ENCODE measurements around the gene ENTPD5. TPM values are rescaled to one million over a fixed set of nuclear protein-coding genes. Genes with fewer than 3 reads are reported as not detected.
"Not testable (repeated sequence)": the region's sequence is repeated elsewhere in the genome, so short reads cannot be mapped to it uniquely, and the experiment has no call there.

The ENTPD5 gene
- total RNA-seq, 6 experiments from 2014 or later = 96.6 to 334 (median 150) TPM

DNA sequence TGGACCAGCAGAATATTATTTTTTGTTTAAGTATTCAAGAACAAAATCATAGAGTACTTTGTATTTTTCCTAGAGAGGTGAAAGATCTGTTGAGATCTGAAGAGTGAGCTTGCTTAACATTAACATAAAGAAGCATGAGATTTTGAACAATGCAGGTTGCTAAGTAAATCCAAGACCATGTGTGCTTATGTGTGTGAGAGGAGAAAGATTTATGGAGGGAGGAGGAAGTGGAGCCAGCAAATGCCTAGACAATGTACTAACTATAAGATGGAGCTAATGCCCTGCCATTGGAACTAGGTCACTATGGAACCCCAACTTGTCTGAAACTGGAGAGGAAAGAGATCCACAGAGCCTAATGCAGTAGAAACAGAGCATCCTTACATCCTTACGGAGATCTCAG, 82.5 kb downstream of the ENTPD5 start:
- intact Hi-C loops (cut with DNase I) = no loop called here
- Histone ChIP-seq H3K27ac (no peak overlapping the region), H3K4me1 (no peaks in the 10 kb centered on the region), H3K27me3 (no peaks in the 10 kb centered on the region), H3K4me3 (no peak overlapping the region), H3K9me3 (no peaks in the 10 kb centered on the region), H3K36me3 (peaks cover 0 to 28% (median 8%) of the 10 kb centered on the region in 4 donors)
- DNase-seq (no peak), ATAC-seq (no peak)
- TF ChIP-seq, protein P1, sequence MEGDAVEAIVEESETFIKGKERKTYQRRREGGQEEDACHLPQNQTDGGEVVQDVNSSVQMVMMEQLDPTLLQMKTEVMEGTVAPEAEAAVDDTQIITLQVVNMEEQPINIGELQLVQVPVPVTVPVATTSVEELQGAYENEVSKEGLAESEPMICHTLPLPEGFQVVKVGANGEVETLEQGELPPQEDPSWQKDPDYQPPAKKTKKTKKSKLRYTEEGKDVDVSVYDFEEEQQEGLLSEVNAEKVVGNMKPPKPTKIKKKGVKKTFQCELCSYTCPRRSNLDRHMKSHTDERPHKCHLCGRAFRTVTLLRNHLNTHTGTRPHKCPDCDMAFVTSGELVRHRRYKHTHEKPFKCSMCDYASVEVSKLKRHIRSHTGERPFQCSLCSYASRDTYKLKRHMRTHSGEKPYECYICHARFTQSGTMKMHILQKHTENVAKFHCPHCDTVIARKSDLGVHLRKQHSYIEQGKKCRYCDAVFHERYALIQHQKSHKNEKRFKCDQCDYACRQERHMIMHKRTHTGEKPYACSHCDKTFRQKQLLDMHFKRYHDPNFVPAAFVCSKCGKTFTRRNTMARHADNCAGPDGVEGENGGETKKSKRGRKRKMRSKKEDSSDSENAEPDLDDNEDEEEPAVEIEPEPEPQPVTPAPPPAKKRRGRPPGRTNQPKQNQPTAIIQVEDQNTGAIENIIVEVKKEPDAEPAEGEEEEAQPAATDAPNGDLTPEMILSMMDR (IDR thresholded peaks at IDR 0.05) = no peak
- TF ChIP-seq POLR2A (IDR thresholded peaks at IDR 0.05) = no peak
- WGBS (ENCODE audit: insufficient coverage, low coverage, low lambda C conversion rate, missing lambda C conversion rate) = no CpG with 5 or more reads among the region's 1 CpG

DNA sequence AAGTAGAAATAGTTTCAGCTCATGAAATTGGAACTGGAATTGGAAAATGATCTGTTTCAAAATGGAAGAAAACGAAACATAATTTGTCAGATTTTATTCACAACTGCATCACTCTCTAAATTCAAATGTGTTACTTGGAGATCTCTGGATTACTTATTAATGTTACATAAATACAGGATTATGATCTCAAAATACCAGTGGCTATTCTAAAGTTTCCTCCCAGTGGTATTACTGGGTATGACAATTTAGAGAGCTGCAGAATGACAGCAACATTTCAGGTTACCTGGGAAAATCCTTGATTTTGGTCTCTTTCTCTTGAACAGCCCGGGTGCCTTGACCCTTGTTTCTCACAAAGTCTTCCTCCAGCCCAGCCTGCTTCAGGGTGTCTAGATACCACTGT, 83.4 kb downstream of the ENTPD5 start:
- WGBS (ENCODE audit: insufficient coverage, low coverage, low lambda C conversion rate, missing lambda C conversion rate) = 80% methylated on average over 1 of the region's 2 CpGs
- TF ChIP-seq POLR2A (IDR thresholded peaks at IDR 0.05) = no peak
- TF ChIP-seq, protein P1 (IDR thresholded peaks at IDR 0.05) = peak in 3 of 4 donors; percentile 15 to 39 (median 30)
- ATAC-seq = peak in 2 of 4 donors; percentile 28 to 33

DNA sequence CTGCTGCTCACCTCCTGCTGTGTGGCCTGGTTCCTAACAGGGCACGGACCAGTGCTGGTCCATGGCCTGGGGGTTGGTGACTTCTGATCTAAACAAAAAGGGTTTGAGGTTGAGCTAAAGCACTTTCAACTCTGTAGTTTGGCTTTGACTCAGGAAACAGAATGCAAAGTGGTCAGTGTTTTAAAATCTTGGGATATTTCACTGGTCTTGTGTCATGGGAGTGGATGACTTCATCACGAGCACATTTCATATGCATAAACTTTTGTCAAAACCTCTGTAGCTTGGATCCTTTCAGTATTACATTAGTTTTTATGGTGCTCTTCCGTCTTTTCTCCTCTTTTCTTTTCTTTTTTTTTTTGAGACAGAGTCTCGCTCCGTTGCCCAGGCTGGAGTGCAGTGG, 94.8 kb downstream of the ENTPD5 start:
- WGBS (ENCODE audit: insufficient coverage, low coverage, low lambda C conversion rate, missing lambda C conversion rate) = 64% methylated on average over 2 of the region's 5 CpGs
- Histone ChIP-seq H3K27ac (no peak overlapping the region), H3K9me3 (no peaks in the 10 kb centered on the region), H3K36me3 (peaks cover 6 to 86% (median 35%) of the 10 kb centered on the region in 4 donors), H3K4me1 (no peaks in the 10 kb centered on the region), H3K27me3 (no peaks in the 10 kb centered on the region), H3K4me3 (no peak overlapping the region)
- no peak for TF ChIP-seq POLR2A (IDR thresholded peaks at IDR 0.05)
- TF ChIP-seq, protein P1 (IDR thresholded peaks at IDR 0.05) = no peak
- ATAC-seq (no peak), DNase-seq (no peak)
- intact Hi-C loops (cut with DNase I) = no loop called here

More for the DNA sequence above, 83.4 kb downstream of the ENTPD5 start:
- H3K27me3 ChIP-seq = no peaks in the 10 kb centered on the region
- no peak overlapping the region for H3K4me3 ChIP-seq
- intact Hi-C loops (cut with DNase I) = no loop called here
- no peaks in the 10 kb centered on the region for H3K9me3 ChIP-seq
- H3K36me3 ChIP-seq = peaks cover 0 to 35% (median 12%) of the 10 kb centered on the region in 4 donors
- no peak overlapping the region for H3K27ac ChIP-seq
- H3K4me1 ChIP-seq = no peaks in the 10 kb centered on the region
- DNase-seq = no peak

DNA sequence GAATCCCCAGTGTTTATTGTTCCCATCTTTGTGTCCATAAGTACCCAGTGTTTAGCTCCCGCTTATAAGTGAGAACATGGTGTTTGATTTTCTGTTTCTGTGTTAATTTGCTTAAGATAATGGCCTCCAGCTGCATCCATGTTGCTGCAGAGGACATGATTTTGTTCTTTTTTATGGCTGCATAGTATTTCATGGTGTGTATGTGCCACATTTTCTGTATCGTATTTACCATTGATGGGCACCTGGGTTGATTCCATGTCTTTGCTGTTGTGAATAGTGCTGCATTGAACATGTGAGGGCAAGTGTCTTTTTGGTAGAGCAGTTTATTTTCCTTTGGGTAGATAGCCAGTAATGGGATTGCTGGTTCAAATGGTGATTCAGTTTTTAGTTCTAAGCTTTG, 99.6 kb downstream of the ENTPD5 start:
- intact Hi-C loops (cut with DNase I); H3K27me3 ChIP-seq; DNase-seq; ATAC-seq; H3K4me1 ChIP-seq; H3K9me3 ChIP-seq; H3K27ac ChIP-seq; H3K4me3 ChIP-seq: not testable (repeated sequence)
- WGBS (ENCODE audit: insufficient coverage, low coverage, low lambda C conversion rate, missing lambda C conversion rate) = 100% methylated on average over 2 of the region's 2 CpGs
- H3K36me3 ChIP-seq = peaks cover 0 to 59% (median 22%) of the 10 kb centered on the region in 4 donors

DNA sequence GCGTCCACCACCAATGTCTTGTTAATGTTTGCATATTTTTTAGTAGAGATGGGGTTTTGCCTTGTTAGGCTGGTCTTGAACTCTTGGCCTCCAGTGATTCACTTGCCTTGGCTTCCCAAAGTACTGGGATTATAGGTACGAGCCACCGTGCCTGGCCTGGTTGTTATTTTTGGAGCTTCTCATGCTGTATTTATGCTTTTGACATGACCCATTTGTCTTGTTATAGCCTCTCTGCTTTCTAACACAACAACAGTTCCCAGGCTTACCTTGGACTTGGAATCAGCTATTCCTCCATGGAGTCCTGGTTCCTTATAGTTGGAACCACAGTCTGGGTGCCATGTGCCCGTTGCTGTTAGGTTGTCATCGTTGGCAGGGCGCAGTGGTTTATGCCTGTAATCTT, 102.8 kb downstream of the ENTPD5 start:
- no peak for DNase-seq
- Histone ChIP-seq H3K4me3 (no peak overlapping the region), H3K9me3 (no peaks in the 10 kb centered on the region), H3K36me3 (peaks cover 0 to 37% (median 6%) of the 10 kb centered on the region in 4 donors), H3K4me1 (no peaks in the 10 kb centered on the region), H3K27me3 (no peaks in the 10 kb centered on the region), H3K27ac (no peak overlapping the region)
- WGBS (ENCODE audit: insufficient coverage, low coverage, low lambda C conversion rate, missing lambda C conversion rate) = 97% methylated on average over 6 of the region's 6 CpGs
- intact Hi-C loops (cut with DNase I) = no loop called here
- ATAC-seq = no peak
- TF ChIP-seq, protein P1 (IDR thresholded peaks at IDR 0.05) = no peak
- TF ChIP-seq POLR2A (IDR thresholded peaks at IDR 0.05) = no peak

All from right lobe of liver (tissue), 6 donors.